Neural progenitor cell (in vitro differentiated cells): ENCODE measurements around the gene KRT25. TPM values are rescaled to one million over a fixed set of nuclear protein-coding genes. Genes with fewer than 3 reads are reported as not detected.

ENCODE experiments used
- DNase-seq: peaks from one replicate; pipeline ENCODE4 v3.0.0-alpha.2; 2016; ENCODE audit warnings: low spot score
- H2AFZ ChIP-seq: fragments of 200-600 bp; sonication (generic); replicated peaks from 2 replicates; pipeline ENCODE4 v1.6.1; 2016; ENCODE audit warnings: antibody characterized with exemption
- H3F3A ChIP-seq: fragments of 200-600 bp; sonication (generic); 2 replicates; pipeline ENCODE4 v1.6.1; 2016; ENCODE audit warnings: antibody characterized with exemption, low read depth
- H3K27ac ChIP-seq: fragments of 200-600 bp; sonication (generic); 2 replicates; pipeline ENCODE4 v1.5.1; 2016; ENCODE audit warnings: mild to moderate bottlenecking
- H3K27me3 ChIP-seq: fragments of 200-600 bp; sonication (generic); 2 replicates; pipeline ENCODE4 v1.6.1; 2016; ENCODE audit warnings: mild to moderate bottlenecking, moderate library complexity
- H3K36me3 ChIP-seq: fragments of 200-600 bp; sonication (generic); 2 replicates; pipeline ENCODE4 v1.5.1; 2016
- H3K4me1 ChIP-seq: fragments of 200-600 bp; sonication (generic); 2 replicates; pipeline ENCODE4 v1.6.1; 2016; ENCODE audit warnings: mixed run types
- H3K4me2 ChIP-seq: fragments of 200-600 bp; sonication (generic); 2 replicates; pipeline ENCODE4 v1.6.1; 2016
- H3K4me3 ChIP-seq: fragments of 200-600 bp; sonication (generic); 2 replicates; pipeline ENCODE4 v1.5.1; 2016
- H3K79me2 ChIP-seq: fragments of 200-600 bp; sonication (generic); 2 replicates; pipeline ENCODE4 v1.6.1; 2016; ENCODE audit warnings: low read depth
- H3K9ac ChIP-seq: fragments of 200-600 bp; sonication (generic); 2 replicates; pipeline ENCODE4 v1.6.1; 2016
- H3K9me3 ChIP-seq: fragments of 200-600 bp; sonication (generic); 2 replicates; pipeline ENCODE4 v1.5.1; 2016; ENCODE audit warnings: low read depth
- H4K20me1 ChIP-seq: fragments of 200-600 bp; sonication (generic); 2 replicates; pipeline ENCODE4 v1.6.1; 2016; ENCODE audit warnings: low read depth
- H3K27ac Mint-ChIP-seq: 3 replicates; pipeline ENCODE4 v1.8.0; 2021; ENCODE audit warnings: mixed read lengths
- H3K27me3 Mint-ChIP-seq: 2 replicates; pipeline ENCODE4 v1.8.0; 2022; ENCODE audit warnings: low read depth, mild to moderate bottlenecking, inconsistent platforms, moderate library complexity, mixed read lengths; ENCODE audit not compliant: insufficient read depth
- H3K36me3 Mint-ChIP-seq: 3 replicates; pipeline ENCODE4 v1.8.0; 2021; ENCODE audit warnings: mixed read lengths
- H3K4me1 Mint-ChIP-seq: 3 replicates; pipeline ENCODE4 v1.8.0; 2021; ENCODE audit warnings: mixed read lengths
- H3K4me3 Mint-ChIP-seq: 3 replicates; pipeline ENCODE4 v1.8.0; 2021; ENCODE audit warnings: mild to moderate bottlenecking, moderate library complexity, mixed read lengths
- H3K9me3 Mint-ChIP-seq: 3 replicates; pipeline ENCODE4 v1.8.0; 2020; ENCODE audit warnings: mixed read lengths
- EZH2 ChIP-seq: fragments of 200-600 bp; sonication (generic); IDR thresholded peaks from 2 replicates; pipeline ENCODE4 v1.6.1; 2017; ENCODE audit warnings: antibody characterized with exemption, mild to moderate bottlenecking, moderate library complexity
- EZH2phosphoT487 ChIP-seq: fragments of 200-600 bp; sonication (generic); IDR thresholded peaks from 2 replicates; pipeline ENCODE4 v1.6.1; 2017; ENCODE audit warnings: antibody characterized with exemption
- total RNA-seq: library from RNA; depleted of rRNA; stranded (reverse); fragments of >200 nt; gene quantifications from 2 replicates; pipeline ENCODE4 v1.2.3, GENCODE V29; 2015; ENCODE audit warnings: low replicate concordance
- TF ChIP-seq, protein P1 (sequence below): fragments of 200-600 bp; sonication (generic); IDR thresholded peaks from 2 replicates; pipeline ENCODE4 v1.5.1; 2017; ENCODE audit warnings: antibody characterized with exemption, mild to moderate bottlenecking

The KRT25 gene
- total RNA-seq, 1 donor from 2014 or later = not detected

DNA sequence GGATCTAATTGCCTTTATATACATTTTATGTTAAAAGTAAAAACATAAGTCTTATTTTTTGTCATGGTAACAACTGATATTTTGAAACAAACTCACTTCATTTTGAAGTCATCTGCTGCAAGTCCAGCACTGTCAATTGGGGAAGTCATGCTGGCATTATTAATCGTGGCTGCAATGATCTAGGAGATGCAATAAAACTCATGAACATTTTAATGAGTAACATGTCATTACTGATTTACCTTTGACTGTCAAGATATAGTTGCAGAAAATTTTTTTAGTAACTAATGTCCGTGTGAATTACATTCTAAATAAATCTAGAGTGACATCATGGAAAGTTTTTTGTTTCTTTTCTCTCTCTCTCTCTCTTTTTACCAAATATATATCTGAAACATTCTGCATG is 34.2 kb downstream of the KRT25 start:
- Mint-ChIP-seq H3K27me3 (peaks cover 10% of the 10 kb centered on the region), H3K9me3 (peaks cover 2% of the 10 kb centered on the region), H3K27ac (no peak overlapping the region), H3K4me1 (no peaks in the 10 kb centered on the region), H3K36me3 (no peaks in the 10 kb centered on the region), H3K4me3 (no peak overlapping the region)
- H3K4me2 ChIP-seq = no peak overlapping the region
- H3K27ac ChIP-seq = no peak overlapping the region
- H2AFZ ChIP-seq = no peak overlapping the region
- H3K36me3 ChIP-seq = no peaks in the 10 kb centered on the region
- TF ChIP-seq EZH2phosphoT487 (no peak), EZH2 (no peak)
- TF ChIP-seq, protein P1, sequence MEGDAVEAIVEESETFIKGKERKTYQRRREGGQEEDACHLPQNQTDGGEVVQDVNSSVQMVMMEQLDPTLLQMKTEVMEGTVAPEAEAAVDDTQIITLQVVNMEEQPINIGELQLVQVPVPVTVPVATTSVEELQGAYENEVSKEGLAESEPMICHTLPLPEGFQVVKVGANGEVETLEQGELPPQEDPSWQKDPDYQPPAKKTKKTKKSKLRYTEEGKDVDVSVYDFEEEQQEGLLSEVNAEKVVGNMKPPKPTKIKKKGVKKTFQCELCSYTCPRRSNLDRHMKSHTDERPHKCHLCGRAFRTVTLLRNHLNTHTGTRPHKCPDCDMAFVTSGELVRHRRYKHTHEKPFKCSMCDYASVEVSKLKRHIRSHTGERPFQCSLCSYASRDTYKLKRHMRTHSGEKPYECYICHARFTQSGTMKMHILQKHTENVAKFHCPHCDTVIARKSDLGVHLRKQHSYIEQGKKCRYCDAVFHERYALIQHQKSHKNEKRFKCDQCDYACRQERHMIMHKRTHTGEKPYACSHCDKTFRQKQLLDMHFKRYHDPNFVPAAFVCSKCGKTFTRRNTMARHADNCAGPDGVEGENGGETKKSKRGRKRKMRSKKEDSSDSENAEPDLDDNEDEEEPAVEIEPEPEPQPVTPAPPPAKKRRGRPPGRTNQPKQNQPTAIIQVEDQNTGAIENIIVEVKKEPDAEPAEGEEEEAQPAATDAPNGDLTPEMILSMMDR = no peak
- no peaks in the 10 kb centered on the region for H4K20me1 ChIP-seq
- no peak for DNase-seq
- no peaks in the 10 kb centered on the region for H3K79me2 ChIP-seq
- H3F3A ChIP-seq = no peaks in the 10 kb centered on the region
- no peaks in the 10 kb centered on the region for H3K27me3 ChIP-seq
- H3K9me3 ChIP-seq = no peaks in the 10 kb centered on the region
- no peak overlapping the region for H3K9ac ChIP-seq
- no peaks in the 10 kb centered on the region for H3K4me1 ChIP-seq
- no peak overlapping the region for H3K4me3 ChIP-seq

DNA sequence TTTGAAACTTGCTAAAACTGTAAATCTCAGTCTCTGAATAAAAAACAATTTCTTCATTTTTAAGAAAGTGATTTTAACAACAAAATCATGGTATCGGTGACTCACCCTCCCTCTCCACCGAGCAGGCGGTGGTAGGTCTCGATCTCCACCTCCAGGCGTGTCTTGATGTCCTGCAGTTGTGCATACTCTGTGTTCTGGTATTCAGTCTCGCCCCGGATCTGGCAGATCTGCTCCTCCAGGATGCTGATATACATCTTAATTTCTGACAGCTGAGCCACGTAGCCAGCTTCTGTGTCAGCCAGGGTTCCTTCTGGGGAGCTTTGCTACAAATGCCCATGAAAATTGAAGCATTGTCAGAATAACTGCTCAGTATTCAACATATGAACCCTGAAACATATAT is 36.2 kb downstream of the KRT25 start:
- no peaks in the 10 kb centered on the region for H3K79me2 ChIP-seq
- Mint-ChIP-seq H3K9me3 (peaks cover 2% of the 10 kb centered on the region), H3K4me3 (no peak overlapping the region), H3K27ac (no peak overlapping the region), H3K36me3 (no peaks in the 10 kb centered on the region), H3K27me3 (peaks cover 12% of the 10 kb centered on the region), H3K4me1 (no peaks in the 10 kb centered on the region)
- H3F3A ChIP-seq = no peaks in the 10 kb centered on the region
- H3K4me1 ChIP-seq = no peaks in the 10 kb centered on the region
- no peak overlapping the region for H3K9ac ChIP-seq
- no peaks in the 10 kb centered on the region for H3K36me3 ChIP-seq
- H3K9me3 ChIP-seq = no peaks in the 10 kb centered on the region
- no peak overlapping the region for H3K4me2 ChIP-seq
- DNase-seq = no peak
- H3K27me3 ChIP-seq = no peaks in the 10 kb centered on the region
- no peak overlapping the region for H3K4me3 ChIP-seq
- H3K27ac ChIP-seq = no peak overlapping the region
- H2AFZ ChIP-seq = no peak overlapping the region
- H4K20me1 ChIP-seq = no peaks in the 10 kb centered on the region
- TF ChIP-seq, protein P1 = no peak
- TF ChIP-seq EZH2 (no peak), EZH2phosphoT487 (no peak)

DNA sequence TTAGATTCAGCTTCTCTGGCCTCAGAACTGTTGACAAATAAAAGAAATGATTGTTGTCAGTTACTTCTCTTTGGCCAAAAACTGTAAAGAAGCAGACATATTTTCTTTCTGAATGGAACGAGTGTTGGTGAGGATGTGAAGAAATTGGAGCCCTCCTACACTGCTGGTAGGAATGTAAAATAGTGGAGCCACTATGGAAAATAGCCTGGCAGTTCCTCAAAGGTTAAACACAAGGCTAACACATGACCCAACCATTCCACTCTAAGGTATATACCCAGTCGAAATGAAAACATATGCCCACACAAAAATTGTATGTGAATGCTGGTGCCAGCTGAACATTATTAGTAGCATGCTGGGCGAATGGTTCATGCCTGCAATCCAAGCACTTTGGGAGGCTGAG is 37.4 kb downstream of the KRT25 start:
- no peak overlapping the region for H3K27ac Mint-ChIP-seq
- H3K79me2 ChIP-seq = no peaks in the 10 kb centered on the region
- peaks cover 15% of the 10 kb centered on the region for H3K27me3 Mint-ChIP-seq
- no peak overlapping the region for H3K4me3 Mint-ChIP-seq
- H3K9me3 ChIP-seq = no peaks in the 10 kb centered on the region
- no peaks in the 10 kb centered on the region for H3K4me1 Mint-ChIP-seq
- no peaks in the 10 kb centered on the region for H4K20me1 ChIP-seq
- H3K4me2 ChIP-seq = no peak overlapping the region
- TF ChIP-seq EZH2 = no peak
- TF ChIP-seq, protein P1 = no peak
- no peak for TF ChIP-seq EZH2phosphoT487
- no peaks in the 10 kb centered on the region for H3K27me3 ChIP-seq
- no peaks in the 10 kb centered on the region for H3K4me1 ChIP-seq
- no peaks in the 10 kb centered on the region for H3K36me3 Mint-ChIP-seq
- H3K36me3 ChIP-seq = no peaks in the 10 kb centered on the region
- H3K27ac ChIP-seq = no peak overlapping the region
- peaks cover 2% of the 10 kb centered on the region for H3K9me3 Mint-ChIP-seq
- no peak overlapping the region for H3K9ac ChIP-seq
- peak overlapping the region; percentile 65 for H2AFZ ChIP-seq
- no peaks in the 10 kb centered on the region for H3F3A ChIP-seq
- H3K4me3 ChIP-seq = no peak overlapping the region
- DNase-seq = no peak

DNA sequence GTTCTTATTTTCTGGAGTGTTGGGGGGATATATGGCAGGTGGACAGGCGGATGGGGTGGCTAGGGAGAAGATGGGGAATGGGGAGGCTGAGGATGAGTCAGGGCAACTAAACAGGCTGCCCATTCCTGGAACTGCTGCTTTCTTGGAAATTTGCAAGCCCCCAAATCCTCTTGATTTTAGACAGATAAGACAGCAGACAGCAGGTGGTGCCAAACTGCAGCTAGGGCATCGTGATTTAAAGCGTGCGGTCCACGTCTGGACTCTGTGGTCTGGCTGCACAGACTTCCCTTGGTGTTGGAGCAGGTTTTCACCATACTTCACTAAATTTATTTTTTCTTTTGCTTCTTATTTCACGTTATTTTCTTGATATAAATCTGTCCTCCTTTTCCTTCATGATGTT is 40.7 kb downstream of the KRT25 start:
- H3K4me1 Mint-ChIP-seq = no peaks in the 10 kb centered on the region
- peak; percentile 11 for DNase-seq

More for the DNA sequence above, 40.7 kb downstream of the KRT25 start:
- no peaks in the 10 kb centered on the region for H3K36me3 ChIP-seq
- TF ChIP-seq EZH2phosphoT487 = no peak
- TF ChIP-seq, protein P1 = peak; percentile 22
- no peak for TF ChIP-seq EZH2
- no peaks in the 10 kb centered on the region for H3K9me3 ChIP-seq
- H3K9me3 Mint-ChIP-seq = peaks cover 2% of the 10 kb centered on the region
- no peaks in the 10 kb centered on the region for H3K4me1 ChIP-seq
- no peak overlapping the region for H3K4me2 ChIP-seq
- no peaks in the 10 kb centered on the region for H3K27me3 ChIP-seq
- no peaks in the 10 kb centered on the region for H4K20me1 ChIP-seq
- H3K9ac ChIP-seq = no peak overlapping the region
- no peak overlapping the region for H2AFZ ChIP-seq
- no peaks in the 10 kb centered on the region for H3F3A ChIP-seq
- H3K36me3 Mint-ChIP-seq = no peaks in the 10 kb centered on the region
- no peaks in the 10 kb centered on the region for H3K79me2 ChIP-seq
- H3K27ac ChIP-seq = no peak overlapping the region
- H3K4me3 Mint-ChIP-seq = no peak overlapping the region
- H3K4me3 ChIP-seq = no peak overlapping the region
- H3K27ac Mint-ChIP-seq = no peak overlapping the region
- peaks cover 18% of the 10 kb centered on the region for H3K27me3 Mint-ChIP-seq
